Stimulated activated CD4-positive, alpha-beta T cell treated with anti-CD3 and anti-CD28 coated beads, Interleukin-12 subunit alpha, Interleukin-12 subunit beta, amount 100 ng/mL, for 24 hours (primary cell): ENCODE results near the gene CRYBB3.
"Not testable (repeated sequence)": the region's sequence is repeated elsewhere in the genome, so short reads cannot be mapped to it uniquely, and the experiment has no call there.

Experiments
- DNase-seq, 2 experiments: peaks; one replicate each; pipeline ENCODE4 v3.0.0-alpha.2; 2020; ENCODE audit warnings: low read depth in 2 of 2

The CRYBB3 gene

DNA sequence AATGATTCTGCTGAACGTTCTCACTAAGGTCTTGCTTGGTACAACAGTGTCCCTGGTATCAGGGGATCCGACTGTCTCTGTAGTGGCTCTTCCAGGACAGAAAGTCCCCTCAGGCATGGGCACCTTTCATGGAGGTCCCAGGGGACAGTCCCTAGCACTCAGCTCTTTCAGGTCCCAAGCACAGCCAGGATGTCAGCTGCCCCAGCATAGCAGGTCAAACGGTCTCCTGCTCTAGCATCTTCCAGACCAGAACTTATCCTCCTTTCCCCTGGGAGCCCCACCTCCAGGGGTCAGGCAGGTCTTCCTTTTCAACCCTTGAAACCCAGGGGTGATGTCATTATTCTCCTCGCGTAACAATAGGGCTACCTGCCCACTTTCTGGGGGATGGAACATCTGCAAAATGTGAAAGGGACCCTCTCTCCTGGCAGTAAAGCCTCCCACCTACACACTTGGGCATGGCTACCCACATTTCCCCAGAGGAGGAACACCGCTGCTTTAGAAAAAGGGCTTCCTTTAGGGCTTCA lies 24.7 kb upstream of the CRYBB3 start:
- no peak for DNase-seq

GRCh38 chr22:25176175-25176574 lies 23.5 kb upstream of the CRYBB3 start:
- no peak for DNase-seq

- no peak for DNase-seq
These were observed 22.9 kb upstream of the CRYBB3 start for GRCh38 chr22:25176799-25177198.

DNA sequence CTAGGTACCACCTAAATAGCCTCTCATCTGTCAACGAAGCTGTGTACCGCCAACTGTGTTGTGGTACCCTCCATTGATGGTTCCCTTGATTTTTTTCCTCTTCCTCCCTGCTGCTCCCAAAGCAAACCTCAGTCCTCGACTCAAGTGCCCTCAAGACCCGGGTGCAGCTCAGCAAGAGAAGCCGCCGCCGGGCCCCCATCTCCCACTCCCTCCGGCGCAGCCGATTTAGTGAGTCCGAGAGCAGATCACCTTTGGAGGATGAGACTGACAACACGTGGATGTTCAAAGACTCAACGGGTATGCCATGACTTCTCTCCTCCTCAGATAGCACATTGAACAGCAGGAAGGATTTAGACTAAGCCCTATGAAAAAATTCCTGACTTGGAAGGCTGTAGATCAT lies 22.4 kb upstream of the CRYBB3 start:
- DNase-seq, result no peak

- no peak for DNase-seq
These were observed 21.8 kb upstream of the CRYBB3 start for GRCh38 chr22:25177895-25178294.

- not testable (repeated sequence) for DNase-seq
These were observed 21.3 kb upstream of the CRYBB3 start for GRCh38 chr22:25178348-25178747.

DNA sequence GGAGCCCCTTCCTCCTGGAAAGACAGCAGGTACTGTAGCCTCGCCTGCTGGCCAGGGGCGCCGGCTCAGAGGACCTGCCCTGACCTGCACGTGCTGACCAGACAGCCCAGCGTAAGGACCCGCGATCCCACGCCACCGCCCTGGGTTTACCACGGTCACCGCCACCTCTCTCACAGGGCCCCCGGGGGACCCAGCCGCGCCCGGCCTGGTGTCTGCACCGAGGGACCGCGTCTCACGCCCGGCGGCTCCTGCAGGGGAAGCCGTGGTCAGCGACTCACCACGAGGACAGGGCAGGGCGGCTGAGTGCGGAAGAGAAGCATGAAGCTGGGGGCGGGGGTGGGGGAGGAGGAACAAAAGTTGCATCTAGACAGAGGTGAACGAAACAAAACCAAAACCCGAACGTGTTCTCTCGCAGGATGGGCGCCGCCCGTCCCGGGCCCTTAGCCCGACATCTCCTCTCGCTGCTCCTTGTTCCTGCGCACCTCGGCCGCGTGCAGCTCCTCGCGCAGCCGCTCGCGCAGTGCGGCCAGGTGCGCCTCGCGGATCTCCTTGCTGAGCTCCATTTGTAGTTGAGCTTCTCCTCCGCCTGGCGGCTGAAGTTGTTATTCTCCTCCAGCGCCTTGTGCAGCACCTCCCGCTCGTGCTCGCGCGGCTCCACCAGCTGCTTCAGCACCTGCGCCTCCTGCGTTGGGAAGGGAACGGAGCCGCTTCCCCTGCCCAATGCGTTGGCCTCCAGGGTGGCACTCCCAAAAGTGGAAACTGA lies 20.6 kb upstream of the CRYBB3 start:
- DNase-seq, result not testable (repeated sequence)

GRCh38 chr22:25182131-25183110 lies 17.2 kb upstream of the CRYBB3 start:
- DNase-seq, result no peak

DNA sequence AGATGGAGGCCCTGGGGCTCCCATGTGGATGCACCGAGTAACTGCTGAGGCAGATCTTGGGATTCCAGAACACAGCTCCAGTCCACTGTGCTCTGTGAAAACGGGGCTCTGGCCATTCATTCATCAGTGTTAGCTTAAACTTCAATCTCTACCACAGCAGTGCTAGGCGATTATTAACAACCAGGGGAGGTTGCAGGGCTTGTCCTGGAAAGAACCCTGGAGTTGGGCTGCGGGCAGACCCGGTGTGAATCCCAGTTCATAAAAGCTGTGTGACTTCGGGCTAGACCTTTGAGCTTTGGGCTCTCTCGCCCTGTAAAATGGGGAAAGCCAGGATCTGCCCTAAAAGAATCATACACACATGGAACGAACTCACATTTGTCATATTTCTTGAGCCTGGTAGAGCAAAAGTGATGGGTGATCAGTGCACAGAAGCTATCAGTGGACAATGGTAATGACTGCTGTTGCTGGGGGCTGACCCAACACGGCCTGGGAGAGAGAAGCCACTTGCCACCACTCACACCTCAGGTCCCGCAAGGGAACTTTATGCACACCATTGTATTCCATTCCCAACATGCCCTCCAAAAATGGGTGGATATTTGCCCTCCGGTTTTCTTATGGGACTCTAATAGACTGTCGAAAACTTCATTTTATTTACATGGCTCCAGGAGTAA lies 15.6 kb upstream of the CRYBB3 start:
- DNase-seq, result no peak

DNA sequence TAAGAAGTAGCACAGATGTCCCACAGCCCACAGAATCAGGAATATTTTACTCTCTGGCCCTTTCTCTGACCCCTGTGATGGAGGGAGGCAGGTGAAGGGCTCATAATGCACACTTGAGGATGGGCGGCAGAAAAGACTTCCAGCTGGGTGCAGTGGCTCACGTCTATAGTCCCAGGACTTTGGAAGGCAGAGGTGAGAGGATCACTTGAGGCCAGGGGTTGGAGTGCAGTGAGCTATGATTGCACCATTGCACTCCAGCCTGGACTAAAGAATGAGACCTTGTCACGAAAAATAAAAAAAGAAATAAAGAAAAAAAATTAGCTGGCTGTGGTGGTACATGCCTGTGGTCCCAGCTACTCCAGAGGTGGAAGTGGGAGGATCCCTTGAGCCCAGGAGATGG lies 13.5 kb upstream of the CRYBB3 start:
- no peak for DNase-seq

DNA sequence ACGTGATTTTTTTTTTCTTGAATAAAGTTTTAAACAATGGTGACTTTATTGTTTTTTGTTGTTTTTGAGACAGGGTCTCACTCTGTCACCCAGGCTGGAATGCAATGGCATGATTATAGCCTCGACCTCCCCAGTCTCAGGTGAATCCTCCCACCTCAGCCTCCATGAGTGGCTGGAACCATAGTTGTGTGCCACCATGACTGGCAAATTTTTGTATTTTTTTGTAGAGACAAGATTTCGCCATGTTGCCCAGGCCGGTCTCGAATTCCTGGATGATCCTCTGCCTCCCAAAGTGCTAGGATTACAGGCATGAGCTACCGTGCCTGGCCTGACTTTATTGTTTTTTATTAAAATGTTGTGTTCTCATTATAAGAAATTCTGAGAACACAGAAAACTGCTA lies 12.2 kb upstream of the CRYBB3 start:
- DNase-seq, result no peak

DNA sequence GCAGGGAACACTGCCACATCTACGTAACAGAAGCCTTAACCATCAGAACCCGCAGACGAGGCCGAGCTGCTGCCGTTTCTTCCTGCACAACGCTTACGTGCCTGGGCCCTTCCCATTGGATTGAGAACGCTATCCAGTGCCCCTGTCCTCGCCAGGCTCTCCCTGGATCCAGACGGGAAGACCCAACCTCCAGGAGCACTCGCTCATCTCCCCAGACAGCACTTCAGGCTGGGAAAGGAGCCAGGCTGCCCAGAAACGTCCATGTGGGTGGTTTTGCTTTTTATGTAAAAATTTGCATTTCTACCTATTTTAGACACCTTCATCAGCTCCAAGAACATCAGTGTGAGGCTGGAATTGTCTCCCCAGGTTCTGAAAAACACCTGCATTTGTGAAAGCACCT lies 7.3 kb upstream of the CRYBB3 start:
- DNase-seq, result no peak

DNA sequence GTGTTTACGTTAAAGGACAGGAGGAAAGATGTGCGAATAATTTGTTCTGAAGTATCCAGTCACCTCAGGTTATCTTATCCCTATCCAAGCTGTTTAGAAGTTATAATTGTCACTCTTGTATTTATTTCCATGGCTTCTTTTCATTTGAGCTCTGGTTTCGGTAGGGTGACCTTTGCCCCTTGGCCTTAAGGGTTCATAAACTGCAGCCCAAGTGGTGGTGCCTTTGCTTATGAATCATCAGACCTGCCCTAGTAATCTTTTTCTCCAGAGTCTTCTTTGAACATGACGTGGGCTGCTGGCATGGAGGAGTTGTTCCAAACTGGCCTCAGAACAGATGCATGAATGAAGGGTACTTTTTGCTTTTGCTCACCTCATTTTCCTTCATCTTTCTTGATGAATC lies 6.5 kb upstream of the CRYBB3 start:
- no peak for DNase-seq

DNA sequence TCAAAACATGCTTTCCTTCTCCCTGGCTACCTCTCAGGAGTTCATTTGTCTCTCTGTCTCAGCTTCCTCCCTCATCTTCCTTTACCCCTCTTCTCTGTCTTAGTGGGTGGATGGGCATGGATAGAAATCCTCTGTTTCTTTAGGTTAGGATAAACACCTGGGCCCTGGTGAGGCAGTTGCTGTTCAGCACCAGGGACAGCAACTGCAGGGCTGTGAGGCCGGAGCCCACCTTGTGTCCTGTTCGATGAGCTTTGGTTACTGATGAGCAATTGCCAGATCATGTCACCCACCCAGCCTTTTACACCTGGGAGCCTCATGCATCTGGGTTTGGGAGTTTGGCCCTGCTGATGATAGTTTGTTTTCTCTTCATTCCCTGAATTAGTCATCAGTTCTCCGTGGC lies 6.1 kb upstream of the CRYBB3 start:
- no peak for DNase-seq

DNA sequence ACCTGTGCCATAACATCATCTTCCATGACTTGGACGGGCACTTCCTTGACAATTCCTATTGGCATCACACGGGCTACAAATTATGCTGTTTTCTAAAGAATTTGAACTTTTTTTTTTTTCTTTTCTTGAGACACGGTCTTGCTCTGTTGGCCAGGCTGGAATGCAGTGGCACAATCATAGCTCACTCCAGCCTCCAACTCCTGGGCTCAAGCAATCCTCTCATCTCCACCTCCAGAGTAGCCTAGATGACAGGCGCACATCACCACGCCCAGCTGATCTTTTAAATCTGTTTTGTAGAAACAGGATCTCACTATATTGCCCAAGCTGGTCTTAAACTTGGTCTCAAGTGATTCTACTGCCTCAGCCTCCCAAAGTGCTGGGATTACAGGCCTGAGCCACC lies 3.3 kb upstream of the CRYBB3 start:
- DNase-seq, result no peak

- DNase-seq, result no peak
These were observed 2.3 kb upstream of the CRYBB3 start for GRCh38 chr22:25197340-25197739.

GRCh38 chr22:25200967-25201366 lies 1.3 kb downstream of the CRYBB3 start:
- DNase-seq, result no peak

DNA sequence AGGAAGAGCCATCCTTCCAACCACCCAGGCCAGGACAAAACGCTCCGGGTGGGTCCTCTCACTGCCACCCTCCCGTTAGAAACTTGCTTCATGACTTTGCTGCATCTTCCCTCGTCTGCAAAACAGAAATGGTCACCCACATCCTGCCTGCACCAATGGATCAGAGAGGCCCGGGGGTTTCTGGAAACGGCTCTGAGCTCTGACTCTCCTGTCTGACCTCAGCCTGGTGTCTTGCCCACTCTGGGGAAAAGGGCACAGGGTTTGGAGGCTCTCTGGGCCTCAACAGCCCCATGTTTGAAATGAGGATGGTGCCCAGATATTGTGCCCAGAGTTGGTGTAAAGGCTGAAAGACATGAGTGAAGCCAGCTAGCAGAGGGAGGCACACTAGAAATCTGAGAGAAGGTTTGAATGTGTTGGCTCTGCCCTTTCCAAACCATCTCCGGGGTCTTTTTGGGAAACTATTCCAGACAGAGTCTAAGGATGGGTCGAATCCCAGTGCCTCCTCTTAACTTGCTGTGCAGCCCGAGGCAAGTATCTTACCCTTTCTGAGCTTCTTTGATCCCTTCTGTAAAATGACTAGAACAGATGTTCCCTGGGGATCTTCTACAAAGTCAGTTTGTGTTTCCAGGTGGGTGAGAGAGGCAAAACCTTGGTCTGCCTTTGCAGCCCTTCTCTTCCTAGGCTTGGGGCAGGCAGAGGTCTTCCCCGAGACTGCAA lies 2.1 kb downstream of the CRYBB3 start:
- no peak for DNase-seq

DNA sequence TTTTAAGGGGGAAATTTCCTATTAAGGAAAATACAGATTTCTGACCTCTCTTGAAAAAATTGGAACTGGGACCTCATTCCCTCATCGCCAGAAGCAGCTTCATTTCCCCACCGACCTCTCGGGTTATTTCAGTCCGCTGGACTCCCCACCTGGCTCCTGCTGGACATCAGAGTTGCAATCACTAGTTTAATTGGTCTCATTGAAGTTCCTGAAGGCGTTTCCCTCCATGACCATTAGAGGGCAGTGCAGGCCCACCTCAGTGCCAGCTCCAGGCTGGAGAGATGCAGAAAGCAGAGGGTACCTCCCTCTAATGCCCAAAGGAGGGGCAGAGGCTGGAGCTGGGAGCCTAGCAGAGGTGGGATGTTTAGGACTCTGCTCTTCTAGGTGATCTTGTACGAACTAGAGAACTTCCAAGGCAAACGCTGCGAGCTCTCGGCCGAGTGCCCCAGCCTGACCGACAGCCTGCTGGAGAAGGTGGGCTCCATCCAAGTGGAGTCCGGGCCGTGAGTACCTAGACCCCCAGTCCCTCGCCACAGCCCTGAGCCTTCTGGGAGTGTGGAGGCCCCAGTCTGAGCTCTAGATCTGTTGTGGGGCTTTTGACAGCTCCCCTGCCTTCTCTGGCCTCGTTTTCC lies 2.7 kb downstream of the CRYBB3 start:
- peak; percentile 33 to 54 for DNase-seq

- no peak for DNase-seq
These were observed 3.4 kb downstream of the CRYBB3 start for GRCh38 chr22:25203082-25203481.

GRCh38 chr22:25204547-25204946 lies 4.9 kb downstream of the CRYBB3 start:
- DNase-seq, result not testable (repeated sequence)
